Dermis blood vessel endothelial cell (primary cell): Measurements from ENCODE around the gene CTCF. TPM values are rescaled to one million over a fixed set of nuclear protein-coding genes. Genes with fewer than 3 reads are reported as not detected.

ENCODE experiments used
- DNase-seq: peaks from one replicate; pipeline ENCODE4 v3.0.0; 2010
- total RNA-seq: library from RNA; depleted of rRNA; stranded (reverse); fragments of >200 nt; gene quantifications from 2 replicates; pipeline ENCODE4 v1.2.3, GENCODE V29; 2014

Gene CTCF
- total RNA-seq, 1 donor from 2014 or later = 30.3 TPM

DNA sequence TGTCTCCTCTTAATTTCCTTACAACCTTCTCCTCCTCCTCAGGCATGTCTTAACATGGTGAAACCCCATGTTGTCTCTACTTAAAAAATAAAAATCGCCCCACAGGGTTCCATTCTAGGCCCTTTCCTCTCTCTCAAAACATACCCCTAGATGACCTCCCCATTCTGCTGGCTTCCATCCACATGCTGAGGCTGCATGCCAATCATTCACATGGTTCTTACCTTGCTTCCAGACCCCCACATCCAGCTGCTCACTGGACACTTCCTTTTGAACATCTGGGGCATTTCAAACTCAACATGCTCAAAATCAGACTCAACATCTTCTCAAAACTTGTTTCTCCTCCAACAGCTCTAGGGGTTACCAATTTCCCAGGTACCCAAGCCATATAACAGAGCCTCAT, 12.4 kb upstream of the CTCF start:
- no peak for DNase-seq

DNA sequence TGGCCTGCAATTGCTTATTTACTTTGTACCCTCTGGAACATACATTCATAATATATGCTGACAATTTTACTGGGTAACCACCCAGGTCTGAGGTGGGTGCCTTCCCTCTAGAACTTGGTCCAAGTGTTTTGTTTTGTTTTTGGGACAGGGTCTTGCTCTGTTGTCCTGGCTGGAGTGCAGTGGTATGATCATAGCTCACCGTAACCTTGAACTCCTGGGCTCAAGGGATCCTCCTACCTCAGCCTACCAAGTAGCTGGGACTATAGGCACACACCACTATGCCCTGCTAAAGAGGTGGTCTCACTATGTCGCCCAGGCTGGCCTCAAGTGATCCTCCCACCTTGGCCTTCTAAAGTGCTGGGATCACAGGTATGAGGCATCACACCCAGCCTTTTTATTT, 11.2 kb upstream of the CTCF start:
- no peak for DNase-seq

DNA sequence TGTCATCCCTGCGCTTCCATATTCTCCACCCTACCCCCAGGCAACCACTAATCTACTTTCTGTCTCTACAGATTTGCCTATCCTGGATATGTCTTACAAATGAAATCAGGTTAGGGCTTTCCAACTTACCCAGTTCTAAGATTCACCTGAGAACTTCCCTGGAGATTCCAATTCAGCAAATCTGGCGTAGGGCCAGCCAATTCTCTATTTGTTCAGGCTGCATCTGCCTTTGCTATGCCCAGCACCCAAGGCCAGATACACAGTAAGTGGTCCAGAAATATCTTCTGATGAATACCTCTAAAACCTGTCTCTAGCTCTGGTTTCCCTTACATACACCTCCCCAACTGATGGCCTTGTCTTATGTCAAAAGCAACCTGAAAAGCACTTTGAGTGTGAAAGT, 10.4 kb upstream of the CTCF start:
- no peak for DNase-seq

DNA sequence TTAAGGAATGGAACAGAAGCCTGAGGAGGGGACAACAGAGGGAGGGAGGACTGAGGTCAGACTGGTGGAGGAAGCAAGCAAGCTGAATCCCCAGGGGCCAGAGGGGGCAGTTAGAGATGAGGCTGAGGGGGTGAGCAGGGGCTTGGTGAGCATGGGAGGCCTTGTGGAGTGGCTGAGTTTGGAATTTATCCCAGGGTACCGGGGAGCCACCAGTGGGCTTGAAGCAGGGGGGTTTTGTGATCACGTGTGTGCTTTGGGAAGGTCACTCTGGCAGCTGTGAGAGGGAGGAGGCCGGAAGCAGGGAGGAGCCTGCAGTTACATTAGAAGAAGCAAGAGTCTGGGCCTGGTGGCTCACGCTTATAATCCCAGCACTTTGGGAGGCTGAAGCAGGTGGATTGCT, 9.8 kb upstream of the CTCF start:
- no peak for DNase-seq

DNA sequence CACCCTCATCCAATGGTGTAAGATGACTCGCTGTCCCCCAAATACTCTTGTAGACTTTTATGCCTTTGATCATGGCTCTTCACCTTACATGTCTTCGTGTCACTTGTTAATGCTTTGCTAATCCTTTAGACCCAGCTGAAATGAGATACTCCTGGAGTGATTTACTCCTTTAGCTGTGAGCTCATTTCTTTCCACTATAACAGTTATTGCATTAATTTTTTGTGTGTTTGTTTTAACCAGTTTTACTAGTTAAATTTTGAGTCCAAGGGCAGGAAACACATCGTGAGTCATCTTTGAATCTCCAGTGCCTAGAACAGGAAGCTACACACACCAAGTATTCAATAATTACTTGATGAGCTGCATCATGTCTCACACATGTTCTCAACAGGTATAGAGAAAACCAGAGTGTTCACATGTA, 6.5 kb upstream of the CTCF start:
- peak; percentile 82 for DNase-seq

DNA sequence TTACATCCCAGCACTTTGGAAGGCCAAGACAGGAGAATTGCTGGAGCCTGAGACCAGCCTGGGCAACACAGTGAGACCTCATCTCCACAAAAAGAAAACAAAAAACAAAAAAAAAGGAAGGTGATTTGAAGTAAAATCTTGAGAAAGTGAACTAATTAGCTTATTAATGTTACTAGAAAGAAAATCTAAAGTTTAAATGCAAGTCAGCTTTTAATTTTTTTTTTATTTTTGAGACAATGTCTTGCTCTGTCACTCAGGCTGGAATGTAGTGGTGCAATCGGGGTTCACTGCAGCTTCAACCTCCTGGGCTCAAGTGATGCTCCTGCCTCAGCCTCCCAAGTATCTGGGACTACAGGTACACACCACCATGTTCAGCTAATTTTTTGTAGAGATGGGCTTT, 3.5 kb upstream of the CTCF start:
- DNase-seq = no peak

DNA sequence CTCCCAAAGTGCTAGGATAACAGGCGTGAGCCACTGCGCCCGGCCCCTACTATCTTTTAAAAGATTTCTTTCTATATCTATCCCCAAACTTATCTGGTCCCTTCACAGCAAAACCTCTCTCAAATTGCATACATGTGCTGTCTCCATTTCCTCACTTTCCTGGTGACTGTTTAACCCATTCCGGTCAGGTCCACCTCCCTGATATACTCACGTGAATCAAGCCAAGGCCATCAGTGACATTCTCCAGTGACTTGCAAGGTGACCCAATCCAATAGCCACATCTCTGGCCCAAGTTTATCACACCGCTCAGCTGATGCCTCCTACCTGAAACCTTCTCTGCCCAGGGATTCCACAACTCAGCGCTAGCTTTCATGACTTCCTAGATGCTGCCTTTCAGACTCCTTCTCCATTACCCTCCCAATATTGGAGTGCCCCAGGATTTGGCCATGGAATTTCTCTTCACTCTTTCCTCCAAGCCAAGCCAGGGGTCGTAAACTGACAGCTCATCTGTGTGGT, 1.4 kb upstream of the CTCF start:
- no peak for DNase-seq

DNA sequence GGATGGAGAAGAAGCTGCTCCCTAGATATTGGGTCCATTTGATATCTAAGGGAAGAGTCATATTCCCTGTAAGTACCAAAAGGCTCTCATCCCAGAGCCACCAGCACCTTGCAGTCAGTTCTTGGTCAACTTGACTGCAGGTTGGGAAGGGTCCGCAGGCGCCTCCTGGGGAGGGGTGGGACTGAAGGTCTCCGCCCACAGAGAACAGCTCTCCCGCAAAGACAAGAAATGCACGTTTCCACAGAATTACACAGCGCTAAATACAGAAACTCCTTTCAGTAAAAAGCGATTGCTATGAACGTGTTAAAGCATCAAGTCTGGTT, 864 bp upstream of the CTCF start:
- DNase-seq = no peak

DNA sequence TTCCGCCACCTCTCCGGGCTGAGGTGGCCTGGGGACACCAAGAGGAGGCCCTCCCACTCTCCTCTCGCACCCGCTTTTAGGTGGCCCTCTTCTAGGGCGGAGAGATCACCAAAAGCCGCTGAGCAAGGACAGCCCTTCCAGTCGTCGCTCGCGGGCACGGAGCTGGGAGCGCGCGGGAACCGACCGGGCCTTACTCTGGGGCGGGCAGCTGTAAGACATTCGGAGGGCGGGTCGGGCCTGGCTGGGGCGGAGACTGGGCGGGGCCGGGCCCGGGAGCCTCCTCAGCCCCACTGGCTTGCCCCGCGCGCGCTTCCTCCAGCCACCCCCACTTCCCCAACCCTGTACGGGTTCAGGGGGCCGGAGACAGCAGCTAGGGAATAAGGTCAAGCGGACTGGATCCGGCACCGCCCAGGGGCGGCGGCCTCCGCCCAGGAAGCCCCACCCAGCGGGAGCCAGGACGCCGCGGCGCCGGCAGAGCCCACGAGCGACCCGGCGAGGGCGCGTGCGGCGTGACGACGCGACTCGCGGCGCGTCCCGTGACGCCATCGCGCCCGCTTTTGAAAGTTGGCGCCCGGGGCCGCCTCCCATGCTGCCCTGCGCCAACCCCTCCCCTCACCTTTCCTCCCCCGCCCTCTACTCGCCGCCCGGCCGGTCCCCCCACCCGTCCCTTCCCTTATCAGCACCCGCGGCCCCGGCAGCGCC, 351 bp upstream of the CTCF start:
- peak; percentile 98 for DNase-seq

DNA sequence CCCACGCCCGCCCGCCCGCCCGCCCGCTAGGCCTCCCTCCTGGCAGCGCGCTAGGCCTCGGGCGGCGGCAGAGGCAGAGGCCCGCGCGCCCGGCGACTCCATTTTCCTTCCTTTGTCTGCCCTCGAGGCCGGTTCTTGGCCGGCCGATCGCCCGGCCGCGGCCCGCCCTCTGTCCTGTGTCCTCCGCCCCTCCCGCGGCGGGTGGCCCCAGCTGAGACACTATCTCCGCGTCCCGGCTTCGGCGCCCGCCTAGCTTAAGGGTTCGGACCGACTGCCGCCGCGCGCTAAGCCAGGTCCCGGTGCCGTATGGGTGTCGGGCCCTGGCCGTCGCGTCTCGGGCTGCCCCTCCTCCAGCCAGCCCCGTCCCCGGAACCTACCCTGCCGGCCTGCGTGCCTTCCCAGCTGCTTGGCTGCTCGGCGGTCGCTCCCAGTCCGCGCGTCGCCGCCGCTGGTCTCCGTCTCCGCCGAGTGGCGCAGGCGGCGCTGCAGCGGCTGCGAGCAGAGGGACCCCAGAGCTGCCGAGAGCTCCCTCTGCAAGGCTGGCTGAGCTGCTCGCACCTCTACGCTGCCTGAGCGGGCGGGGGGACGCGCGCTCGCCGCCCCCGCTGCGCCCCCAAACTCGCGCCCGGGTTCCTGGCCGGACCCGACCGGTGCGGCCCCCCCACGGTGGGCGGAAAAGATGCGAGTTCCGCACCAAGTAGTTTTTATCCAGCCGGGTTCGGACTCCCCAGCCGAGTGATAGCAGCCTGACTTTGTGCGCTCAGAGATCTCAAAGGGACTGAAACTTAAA, 787 bp downstream of the CTCF start:
- DNase-seq = peak; percentile 74

DNA sequence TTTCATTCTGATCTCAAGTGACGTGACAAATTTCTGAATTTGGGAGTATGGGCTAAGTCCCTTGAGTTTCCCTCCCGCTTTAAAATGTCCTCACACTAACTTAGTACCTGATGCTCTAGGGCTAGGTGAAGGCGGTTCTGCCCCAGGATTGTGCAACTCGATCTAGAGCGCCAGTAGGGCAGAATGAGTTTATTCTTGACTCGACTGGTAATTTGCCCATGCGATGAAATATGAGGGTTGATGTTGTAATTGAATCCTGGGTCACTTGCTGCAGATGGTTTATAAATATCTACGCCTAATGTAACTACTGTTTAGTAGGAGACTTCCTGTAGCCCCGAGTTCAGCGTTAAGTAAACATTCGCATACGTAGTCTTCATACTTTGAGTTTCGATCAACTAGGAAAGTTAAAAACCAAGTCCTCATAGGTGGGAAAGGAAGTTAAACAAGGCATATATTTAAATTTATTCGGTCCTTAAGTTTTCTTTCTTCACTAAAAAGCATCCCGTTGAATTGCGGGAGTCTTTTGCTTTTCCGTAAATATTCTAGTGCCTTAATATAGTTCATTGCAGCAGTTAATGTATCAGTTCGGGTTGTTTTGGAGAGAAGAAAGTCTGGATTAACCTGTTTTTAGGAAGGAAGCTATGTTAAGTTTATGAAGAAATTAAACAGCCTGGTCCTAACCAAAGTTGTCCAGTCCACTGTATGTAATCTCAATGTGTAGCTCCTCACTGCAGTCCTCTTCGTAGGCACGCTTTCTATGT, 1.6 kb downstream of the CTCF start:
- DNase-seq = peak; percentile 44

DNA sequence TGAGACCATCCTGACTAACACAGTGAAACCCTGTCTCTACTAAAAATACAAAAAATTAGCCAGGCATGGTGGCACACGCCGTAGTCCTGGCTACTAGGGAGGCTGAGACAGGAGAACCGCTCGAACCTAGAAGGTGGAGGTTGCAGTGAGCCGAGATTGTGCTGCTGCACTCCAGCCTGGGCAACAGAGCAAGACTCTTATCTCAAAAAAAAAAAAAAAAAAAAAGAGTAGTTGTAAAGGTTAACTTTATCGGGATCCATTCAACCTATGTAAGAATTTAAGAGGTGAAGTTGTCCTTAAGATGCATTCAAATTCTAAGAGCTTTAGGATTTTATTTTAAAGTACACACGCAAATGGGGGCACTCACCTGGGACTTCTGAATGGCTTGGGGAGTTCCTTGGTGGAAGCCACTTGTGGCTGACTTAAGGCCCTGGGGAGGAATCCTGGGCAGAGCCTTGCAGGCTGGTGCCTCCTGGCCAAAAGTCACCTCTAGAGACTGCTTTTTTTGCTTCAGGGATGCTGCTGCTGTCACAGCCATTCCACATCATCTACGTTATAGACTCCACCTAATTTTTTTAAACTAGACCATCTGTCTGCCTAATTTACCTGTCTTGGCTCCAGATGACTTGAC, 3.3 kb downstream of the CTCF start:
- DNase-seq = no peak

DNA sequence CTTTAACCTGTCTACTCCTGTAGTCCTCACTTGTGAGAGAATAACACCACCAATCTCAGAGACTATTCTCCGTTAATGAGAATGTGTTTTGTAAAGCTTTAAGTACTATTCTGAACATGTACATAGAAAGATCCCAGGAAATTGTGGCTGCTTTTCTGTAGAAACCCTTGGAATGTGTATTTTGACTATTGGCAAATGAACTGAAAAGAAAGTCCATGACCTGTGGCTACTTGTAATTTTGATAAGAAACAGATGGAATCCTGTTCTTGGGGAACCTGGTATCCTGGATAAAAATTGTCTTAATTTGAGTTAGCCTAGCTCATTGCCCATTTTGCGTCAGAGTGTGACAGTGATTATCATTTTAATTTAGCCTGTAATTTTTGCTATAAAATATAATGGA, 9.1 kb downstream of the CTCF start:
- DNase-seq = no peak

DNA sequence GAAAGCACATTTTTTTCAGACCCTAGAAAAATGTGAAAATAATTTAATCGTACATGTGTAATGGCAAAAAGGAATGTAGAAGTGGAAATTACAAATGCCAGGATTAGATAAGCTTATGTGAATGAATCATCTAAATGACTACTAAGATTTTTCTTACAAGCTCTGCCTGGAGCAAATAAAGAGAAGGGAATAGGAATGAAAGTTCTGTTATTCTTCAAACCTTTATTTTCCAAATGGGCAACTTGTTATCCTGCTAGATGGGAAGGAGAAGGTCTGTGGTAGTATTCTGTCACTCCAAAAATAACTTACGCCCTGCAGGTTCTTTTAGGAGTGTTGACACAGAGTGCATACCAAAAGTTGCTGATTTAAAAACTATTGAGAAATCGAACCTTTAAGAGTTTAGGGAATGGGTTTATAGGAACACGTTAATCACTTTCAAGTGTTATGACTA, 9.7 kb downstream of the CTCF start:
- DNase-seq = no peak

DNA sequence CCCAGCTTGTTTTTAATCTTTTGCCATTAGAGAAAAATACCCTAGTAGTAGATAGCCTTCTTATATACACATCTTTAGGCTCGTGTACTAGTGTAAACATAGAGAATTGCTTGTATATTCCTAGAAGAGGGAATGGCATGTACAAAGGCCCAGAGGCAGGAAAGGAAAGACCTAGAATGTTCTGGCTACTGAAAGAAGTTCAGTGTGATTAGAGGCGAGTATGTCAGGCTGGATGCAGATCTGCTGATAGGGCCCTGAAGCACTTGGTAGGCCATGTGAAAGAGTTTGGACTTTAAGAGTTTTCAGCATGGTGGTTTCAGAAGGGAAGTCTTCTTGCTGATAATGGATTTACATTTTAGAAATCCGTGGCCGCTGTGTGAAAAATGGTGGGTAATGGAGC, 17.4 kb downstream of the CTCF start:
- no peak for DNase-seq

DNA sequence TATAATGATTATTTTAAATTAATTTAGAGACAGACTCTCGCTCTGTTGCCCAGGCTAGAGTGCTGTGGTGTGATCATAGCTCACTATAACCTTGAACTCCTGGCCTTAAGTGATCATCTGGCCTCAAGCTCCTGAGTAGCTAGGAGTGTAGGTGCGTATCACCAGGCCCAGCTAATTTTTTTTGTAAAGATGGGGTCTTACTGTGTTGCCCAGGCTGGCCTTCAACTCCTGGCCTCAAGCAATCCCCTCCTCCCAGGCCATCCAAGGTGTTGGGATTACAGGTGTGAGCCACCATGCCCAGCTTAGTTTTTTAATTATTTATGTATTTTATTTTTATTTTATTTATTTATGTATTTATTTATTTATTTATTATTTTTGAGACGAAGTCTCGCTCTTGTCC, 17.9 kb downstream of the CTCF start:
- DNase-seq = no peak

DNA sequence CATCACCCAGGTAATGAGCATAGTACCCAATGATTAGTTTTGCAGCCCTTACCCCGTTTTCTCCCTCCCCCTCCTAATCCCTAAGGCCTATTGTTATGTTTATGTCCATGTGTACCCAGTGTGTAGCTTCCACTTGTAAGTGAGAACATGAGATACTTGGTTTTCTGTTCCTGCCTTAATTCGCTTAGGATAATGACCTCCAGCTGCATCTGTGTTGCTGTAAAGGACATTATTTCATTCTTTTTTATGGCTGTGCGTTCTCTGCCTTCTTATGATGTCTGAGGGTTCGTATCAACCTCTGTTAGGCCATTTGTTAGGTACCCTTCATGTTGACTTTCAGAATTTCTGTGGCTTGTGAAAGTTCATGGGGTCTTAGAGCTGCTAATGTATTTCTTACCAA, 31.0 kb downstream of the CTCF start:
- no peak for DNase-seq

DNA sequence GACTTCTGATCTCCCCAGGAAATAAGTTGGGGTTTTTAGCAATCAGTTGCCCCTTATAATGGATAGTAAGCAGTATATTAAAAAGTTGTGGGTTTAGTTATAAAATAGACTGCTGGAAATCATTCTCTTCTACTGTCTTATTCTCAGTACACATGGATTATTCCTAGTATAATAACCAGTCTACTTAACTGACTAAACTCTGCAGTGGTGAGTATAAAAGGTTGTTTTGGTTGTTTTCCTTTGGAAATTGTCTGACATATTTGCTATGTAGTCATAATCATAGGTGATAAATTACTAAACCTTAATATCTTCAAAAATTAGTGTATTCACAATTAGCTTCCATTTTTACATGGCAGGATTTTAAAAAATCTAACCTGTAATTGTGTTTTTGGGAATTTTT, 31.4 kb downstream of the CTCF start:
- DNase-seq = no peak

DNA sequence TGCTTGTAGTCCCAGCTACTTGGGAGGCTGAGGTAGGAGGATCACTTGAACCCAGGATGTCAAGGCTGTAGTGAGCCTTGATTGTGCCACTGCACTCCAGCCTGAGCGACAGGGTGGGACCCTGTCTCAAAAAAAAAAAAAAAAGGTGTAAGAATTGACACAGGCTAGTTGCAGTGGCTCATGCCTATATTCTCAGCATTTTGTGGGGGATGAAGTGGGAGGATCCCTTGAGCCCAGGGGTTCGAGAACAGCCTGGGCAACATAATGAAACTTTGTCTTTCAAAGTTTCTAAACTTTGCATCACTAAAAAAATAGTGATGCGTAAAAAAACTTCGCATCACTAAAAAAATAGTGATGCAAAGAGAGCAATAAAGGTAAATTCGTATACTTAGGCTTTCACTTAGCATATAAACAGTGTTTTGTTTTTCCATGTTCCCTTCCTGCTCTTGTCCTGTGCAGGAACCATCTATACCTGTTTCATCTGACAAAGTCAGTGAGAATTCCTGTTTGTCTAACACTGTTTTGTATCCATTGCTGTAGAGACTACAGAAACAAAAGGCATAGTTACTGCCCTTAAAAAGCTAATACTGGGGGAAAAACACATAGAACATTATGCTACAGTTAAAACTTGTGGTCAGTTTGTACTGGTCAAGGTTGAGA, 32.1 kb downstream of the CTCF start:
- peak; percentile 10 for DNase-seq

DNA sequence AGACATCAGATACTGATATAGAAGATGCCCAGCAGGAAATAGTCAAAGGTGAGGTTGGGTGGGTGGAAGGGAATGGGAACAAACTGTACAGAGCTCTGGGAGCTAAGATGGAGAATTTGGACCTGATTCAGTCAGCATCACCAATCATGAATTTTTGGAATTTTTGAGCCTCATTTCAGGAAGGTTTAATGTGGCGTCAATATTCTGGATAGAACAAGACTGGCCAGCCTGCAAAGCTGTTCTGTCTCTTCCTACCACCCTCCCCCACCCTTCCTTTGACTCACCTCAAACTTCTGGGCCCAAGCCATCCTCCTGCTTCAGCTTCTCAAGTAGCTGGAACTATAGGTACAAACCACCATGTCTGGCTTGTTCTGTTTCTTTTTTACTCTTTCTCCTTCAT, 32.6 kb downstream of the CTCF start:
- peak; percentile 53 for DNase-seq

DNA sequence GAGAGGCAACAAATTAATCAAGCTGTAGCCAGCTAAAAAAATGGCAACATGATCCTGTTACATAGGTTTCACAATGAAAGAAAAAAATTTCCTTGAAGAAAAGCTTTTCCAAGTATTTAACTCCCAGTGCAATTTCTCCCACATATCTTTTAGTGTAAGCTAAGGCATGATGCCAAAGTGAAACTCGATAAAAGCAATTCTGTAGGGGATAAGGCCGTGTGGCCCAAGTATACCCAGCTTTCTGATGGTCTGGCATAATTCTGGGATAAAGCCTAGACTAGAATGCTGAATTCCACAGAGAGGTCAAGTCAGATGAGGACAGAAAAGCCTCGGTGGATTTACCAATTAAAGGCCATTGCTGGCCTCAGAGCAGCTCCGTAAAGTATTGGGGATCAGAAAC, 36.2 kb downstream of the CTCF start:
- DNase-seq = no peak

DNA sequence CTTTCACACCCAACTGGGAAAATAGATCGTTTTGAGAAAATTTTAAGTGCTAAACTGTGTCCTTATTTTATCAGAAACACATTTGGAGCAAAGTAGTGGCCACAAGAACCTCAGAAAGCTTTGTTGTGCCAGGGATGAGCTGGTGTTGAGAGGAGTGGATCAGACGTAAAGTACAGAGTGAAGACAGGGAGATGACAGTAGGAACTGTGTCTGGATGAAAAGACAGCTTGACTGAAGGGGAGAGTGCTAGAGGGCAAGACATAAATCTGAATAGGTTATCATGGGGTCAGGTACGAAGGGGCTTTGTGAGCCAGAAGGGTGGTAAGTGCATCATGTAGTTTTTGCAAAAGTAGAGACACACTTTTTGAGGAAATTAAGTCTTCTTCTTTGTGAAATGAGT, 43.3 kb downstream of the CTCF start:
- no peak for DNase-seq

DNA sequence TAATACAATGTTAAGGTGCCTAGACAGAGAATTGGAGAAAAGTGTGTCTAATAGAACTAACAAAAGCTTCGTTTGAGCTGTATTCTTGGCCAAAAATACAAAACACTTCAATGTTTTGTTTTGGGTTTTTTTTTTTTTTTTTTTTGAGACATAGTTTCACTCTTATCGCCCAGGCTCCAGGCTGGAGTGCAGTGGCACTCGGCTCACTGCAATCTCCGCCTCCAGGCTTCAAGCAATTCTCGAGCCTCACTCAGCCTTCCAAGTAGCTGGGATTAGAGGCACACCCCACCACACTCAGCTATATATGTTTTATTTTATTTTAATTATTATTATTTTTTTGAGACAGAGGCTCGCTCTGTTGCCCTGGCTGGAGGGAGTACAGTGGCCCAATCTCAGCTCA, 44.3 kb downstream of the CTCF start:
- DNase-seq = no peak
